GM12864 (cell line): ENCODE results near the gene VPS37C.

Experiments
- DNase-seq: peaks from one replicate; pipeline ENCODE4 v3.0.0-alpha.2; 2011; ENCODE audit warnings: low read depth
- H3K4me3 ChIP-seq: 2 replicates; pipeline ENCODE4 v1.5.1; 2011; ENCODE audit warnings: mild to moderate bottlenecking, low read depth, low read length, control low read depth
- TF ChIP-seq, protein P1 (sequence below): IDR thresholded peaks from 2 replicates; pipeline ENCODE4 v1.5.1; 2011; ENCODE audit warnings: low read depth, mild to moderate bottlenecking, moderate library complexity, low read length, control low read depth, inconsistent platforms; ENCODE audit errors: missing control alignments

Gene VPS37C

DNA sequence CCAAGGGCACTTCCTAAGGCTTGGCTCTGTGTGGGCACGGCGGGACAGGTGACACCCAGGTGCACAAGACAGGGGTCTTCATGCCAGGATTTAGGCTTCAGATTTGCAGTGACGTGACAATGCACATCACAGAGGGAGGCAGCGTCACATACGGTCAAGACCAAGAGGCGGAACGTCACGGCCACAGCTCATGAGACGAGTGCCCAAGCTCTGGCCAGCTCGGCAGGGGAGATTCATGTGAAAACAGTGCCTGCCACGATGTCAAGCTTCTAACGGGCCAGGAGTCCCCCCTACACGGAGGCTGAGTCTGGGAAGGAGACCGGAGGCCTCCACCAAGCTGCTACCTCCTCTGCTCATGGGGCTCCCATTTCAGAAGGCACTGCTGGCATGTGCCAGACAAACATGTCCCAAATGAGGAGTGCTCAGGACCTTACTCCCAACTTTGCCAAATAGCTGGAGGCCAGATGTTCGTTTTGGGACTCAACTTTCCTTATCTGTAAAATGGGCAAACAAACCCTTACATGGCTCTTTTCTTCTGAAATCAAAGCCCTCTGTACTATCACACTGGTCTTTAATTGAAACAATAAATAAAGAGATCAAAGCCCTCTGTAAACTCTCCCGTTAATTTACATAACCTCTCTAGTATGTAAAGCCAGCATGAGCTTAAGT is 16.6 kb downstream of the VPS37C start:
- no peak for DNase-seq
- H3K4me3 ChIP-seq = no peak overlapping the region
- TF ChIP-seq, protein P1, sequence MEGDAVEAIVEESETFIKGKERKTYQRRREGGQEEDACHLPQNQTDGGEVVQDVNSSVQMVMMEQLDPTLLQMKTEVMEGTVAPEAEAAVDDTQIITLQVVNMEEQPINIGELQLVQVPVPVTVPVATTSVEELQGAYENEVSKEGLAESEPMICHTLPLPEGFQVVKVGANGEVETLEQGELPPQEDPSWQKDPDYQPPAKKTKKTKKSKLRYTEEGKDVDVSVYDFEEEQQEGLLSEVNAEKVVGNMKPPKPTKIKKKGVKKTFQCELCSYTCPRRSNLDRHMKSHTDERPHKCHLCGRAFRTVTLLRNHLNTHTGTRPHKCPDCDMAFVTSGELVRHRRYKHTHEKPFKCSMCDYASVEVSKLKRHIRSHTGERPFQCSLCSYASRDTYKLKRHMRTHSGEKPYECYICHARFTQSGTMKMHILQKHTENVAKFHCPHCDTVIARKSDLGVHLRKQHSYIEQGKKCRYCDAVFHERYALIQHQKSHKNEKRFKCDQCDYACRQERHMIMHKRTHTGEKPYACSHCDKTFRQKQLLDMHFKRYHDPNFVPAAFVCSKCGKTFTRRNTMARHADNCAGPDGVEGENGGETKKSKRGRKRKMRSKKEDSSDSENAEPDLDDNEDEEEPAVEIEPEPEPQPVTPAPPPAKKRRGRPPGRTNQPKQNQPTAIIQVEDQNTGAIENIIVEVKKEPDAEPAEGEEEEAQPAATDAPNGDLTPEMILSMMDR = no peak

DNA sequence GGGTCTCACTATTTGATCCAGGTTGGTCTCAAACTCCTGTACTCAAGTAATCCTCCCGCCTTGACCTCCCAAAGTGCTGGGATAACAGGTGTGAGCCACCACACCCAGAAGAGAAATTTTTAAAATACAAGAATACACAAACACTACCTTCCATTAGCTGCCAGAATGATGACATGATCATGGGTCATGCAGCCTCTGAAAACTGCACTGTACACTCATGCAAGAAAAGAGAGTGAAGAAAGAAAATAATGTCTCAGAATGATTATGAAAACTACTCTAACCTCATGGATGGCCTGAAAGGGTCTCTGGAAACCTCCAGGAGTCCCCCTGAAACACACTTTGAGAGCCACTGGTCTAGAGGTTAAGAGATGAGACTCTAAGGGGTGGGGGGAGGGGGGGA is 18.8 kb downstream of the VPS37C start:
- TF ChIP-seq, protein P1 = no peak
- no peak for DNase-seq
- no peak overlapping the region for H3K4me3 ChIP-seq

DNA sequence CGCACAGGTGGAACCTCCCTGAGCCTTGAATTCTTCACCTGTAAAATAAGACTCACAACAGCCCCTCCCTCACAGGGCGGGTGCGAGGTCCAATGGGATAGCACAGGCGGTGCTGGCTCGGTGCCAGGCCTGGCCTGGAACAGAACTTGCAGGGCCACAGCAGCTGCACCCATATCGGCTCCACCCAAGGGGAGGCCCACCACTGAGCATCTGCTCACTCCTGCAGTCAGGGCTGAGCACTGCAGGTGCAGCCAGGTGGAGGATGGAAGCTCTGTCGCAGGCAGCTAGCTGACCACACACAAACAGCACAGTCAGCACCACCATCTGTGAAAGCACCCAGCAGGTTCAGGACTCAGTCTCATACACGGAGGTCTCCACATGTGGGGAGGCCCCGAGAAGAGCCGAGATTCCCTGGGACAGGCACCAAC is 19.6 kb downstream of the VPS37C start:
- H3K4me3 ChIP-seq = no peak overlapping the region
- no peak for DNase-seq
- TF ChIP-seq, protein P1 = no peak

DNA sequence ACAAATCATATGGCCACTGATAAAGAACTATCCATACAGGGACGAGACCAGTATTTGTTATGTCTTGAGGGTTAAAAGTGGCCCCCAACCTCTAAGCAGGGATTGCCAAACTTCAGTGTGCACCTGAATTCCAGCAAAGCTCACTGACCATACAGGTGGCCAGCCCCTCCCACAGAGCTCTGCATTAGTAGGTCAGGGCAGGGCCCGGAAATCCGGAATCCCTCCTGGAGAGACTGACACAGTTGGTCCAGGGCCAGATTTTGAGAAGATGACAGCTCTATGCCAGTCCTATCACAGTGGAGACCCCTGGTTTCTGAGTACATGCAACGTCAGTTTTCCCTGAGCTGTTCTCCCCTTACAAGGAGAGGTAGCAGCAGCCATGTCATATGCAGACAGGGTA is 20.8 kb downstream of the VPS37C start:
- TF ChIP-seq, protein P1 = no peak
- no peak for DNase-seq
- no peak overlapping the region for H3K4me3 ChIP-seq

DNA sequence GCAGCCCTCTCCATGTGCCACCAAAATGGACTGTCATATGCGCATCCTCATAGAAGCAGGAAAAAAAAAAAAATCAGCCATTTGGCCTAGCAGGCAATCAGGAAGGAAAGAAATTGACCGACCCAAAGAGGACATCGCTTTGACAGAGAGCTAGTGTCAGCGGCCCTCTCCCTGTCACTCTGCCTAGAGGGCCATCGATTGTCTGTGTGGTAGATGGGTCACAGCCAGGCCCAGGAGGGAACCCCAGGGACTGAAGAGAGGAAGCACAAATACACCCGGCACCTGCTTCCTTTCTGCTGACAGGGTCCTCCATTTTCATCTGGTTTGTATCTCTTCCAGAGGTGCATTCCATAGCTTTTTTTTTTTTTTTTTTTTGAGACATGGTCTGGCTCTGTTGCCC is 21.8 kb downstream of the VPS37C start:
- H3K4me3 ChIP-seq = no peak overlapping the region
- TF ChIP-seq, protein P1 = no peak
- DNase-seq = no peak

DNA sequence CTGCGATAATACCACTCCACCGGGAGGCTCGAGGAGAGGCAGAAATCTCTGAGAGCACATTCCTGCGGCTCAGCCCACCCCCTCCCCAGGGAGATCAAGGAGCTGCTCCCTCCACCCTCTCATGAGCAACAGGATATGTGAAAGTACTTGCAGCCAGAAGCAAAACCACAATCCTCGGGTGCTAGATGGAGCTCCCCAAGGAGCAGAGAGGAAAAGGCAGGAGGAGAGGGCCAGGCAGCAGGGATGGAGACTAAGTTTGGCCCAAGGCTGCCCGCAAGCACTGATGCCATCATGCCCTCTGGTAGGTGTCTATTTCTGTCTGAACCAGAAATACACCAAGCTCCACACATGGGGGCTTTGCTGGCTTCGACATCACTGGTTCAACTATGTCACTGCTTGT is 22.3 kb downstream of the VPS37C start:
- TF ChIP-seq, protein P1 = no peak
- no peak overlapping the region for H3K4me3 ChIP-seq
- DNase-seq = no peak

DNA sequence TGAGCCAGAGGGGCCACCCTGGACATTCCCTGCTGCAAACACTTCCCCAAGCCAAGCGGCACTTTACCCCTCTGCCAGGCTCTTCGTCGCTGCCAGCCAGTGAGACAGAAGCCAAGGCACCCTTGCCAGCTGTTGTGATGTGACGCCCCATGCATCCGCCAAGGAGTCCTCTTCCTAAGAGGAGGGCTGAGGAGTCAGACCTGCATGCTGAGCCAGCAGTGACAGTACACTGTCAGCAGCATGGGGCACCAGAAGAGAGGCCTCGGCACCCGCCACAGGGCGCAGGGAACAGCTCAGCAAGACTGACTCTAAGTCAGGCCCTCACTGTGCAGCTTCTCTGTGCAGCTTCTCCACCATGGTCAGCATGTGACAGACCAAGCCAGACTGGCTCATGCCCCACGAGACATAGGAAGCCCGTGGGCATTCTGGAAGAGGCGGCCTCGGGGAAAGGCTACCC is 26.4 kb downstream of the VPS37C start:
- H3K4me3 ChIP-seq = no peak overlapping the region
- TF ChIP-seq, protein P1 = no peak
- DNase-seq = no peak
